Measurements from ENCODE around the gene ACTL7A. TPM values are rescaled to one million over a fixed set of nuclear protein-coding genes. Genes with fewer than 3 reads are reported as not detected.

The ACTL7A gene
- total and polyA plus RNA-seq, 2 of the 13 experiments (the other 11 are each of a cell fraction or from before 2014, with no cell fraction given): not detected

GRCh38 chr9:108869092-108869725 lies 7.1 kb downstream of the ACTL7A start (continued):
- TF ChIP-seq ZNF691 (CRISPR knock-in tag; IDR thresholded peaks at IDR 0.05; ENCODE audit: borderline replicate concordance, low read depth) (no peak), MED1 (CRISPR knock-in tag; IDR thresholded peaks at IDR 0.05) (peak; percentile 90), HOXA9 (CRISPR knock-in tag; IDR thresholded peaks at IDR 0.05; ENCODE audit: borderline replicate concordance) (no peak), ZNF883 (CRISPR knock-in tag; IDR thresholded peaks at IDR 0.05; ENCODE audit: not compliant biosample characterization) (no peak), XBP1 (CRISPR knock-in tag; IDR thresholded peaks at IDR 0.05) (no peak), ZNF337 (CRISPR knock-in tag; IDR thresholded peaks at IDR 0.05; ENCODE audit: borderline replicate concordance, low read depth) (no peak), PLRG1 (conservative IDR thresholded peaks at IDR 0.05) (no peak), ZNF501 (CRISPR knock-in tag; IDR thresholded peaks at IDR 0.05) (no peak), ZNF720 (CRISPR knock-in tag; IDR thresholded peaks at IDR 0.05) (no peak), ZNF235 (CRISPR knock-in tag; IDR thresholded peaks at IDR 0.05; ENCODE audit: borderline replicate concordance) (no peak), ZNF546 (CRISPR knock-in tag; conservative IDR thresholded peaks at IDR 0.05) (no peak), FOXP1 (IDR thresholded peaks at IDR 0.05) (no peak), FOXP1 (CRISPR knock-in tag; IDR thresholded peaks at IDR 0.05) (peak; percentile 77), SRF (IDR thresholded peaks at IDR 0.05; ENCODE audit: low read depth, low read length) (no peak), DMTF1 (CRISPR knock-in tag; IDR thresholded peaks at IDR 0.05) (no peak), YEATS4 (CRISPR knock-in tag; IDR thresholded peaks at IDR 0.05; ENCODE audit: borderline replicate concordance) (no peak), ZNF652 (CRISPR knock-in tag; IDR thresholded peaks at IDR 0.05; ENCODE audit: borderline replicate concordance, low read depth) (no peak), TFDP1 (CRISPR knock-in tag; IDR thresholded peaks at IDR 0.05; ENCODE audit: borderline replicate concordance) (peak; percentile 66; the same call in 1 of the 2 replicates), HNRNPK (IDR thresholded peaks at IDR 0.05; ENCODE audit: low read depth, low read length, poor library complexity, severe bottlenecking) (no peak), RXRA (CRISPR knock-in tag; IDR thresholded peaks at IDR 0.05) (peak; percentile 93), ZNF281 (CRISPR knock-in tag; IDR thresholded peaks at IDR 0.05; ENCODE audit: borderline replicate concordance) (no peak)

Measured in HepG2 (cell line).